Bronchial epithelial cell (primary cell): ENCODE results near the gene MORC3. TPM values are rescaled to one million over a fixed set of nuclear protein-coding genes. Genes with fewer than 3 reads are reported as not detected.

Experiments
- DNase-seq: peaks from one replicate; pipeline ENCODE4 v3.0.0-alpha.2; 2010; ENCODE audit warnings: low read depth
- FAIRE-seq: peaks from 2 replicates; lab custom pipeline; 2011; peaks lifted over from hg19 to GRCh38; lab: Jason Lieb, UNC
- H3K27me3 ChIP-seq: 2 replicates; pipeline ENCODE4 v1.5.1; 2011; ENCODE audit warnings: low read length; ENCODE audit not compliant: control insufficient read depth, insufficient read depth
- H3K36me3 ChIP-seq: 2 replicates; pipeline ENCODE4 v1.5.1; 2011; ENCODE audit warnings: low read length; ENCODE audit not compliant: control insufficient read depth, insufficient read depth
- H3K4me3 ChIP-seq: 2 replicates; pipeline ENCODE4 v1.5.1; 2011; ENCODE audit warnings: mild to moderate bottlenecking, low read depth, low read length, control low read depth
- CTCF ChIP-seq: IDR thresholded peaks from 2 replicates; pipeline ENCODE4 v1.5.1; 2011; ENCODE audit warnings: mild to moderate bottlenecking, moderate library complexity, low read length, control low read depth, inconsistent platforms; ENCODE audit not compliant: insufficient read depth, severe bottlenecking
- total RNA-seq: library from RNA; depleted of rRNA; stranded (reverse); fragments of >200 nt; gene quantifications from 2 replicates; pipeline ENCODE4 v1.2.1, GENCODE V29; 2014

MORC3 gene
- total RNA-seq, 1 donor from 2014 or later: 60.8 TPM

GRCh38 chr21:36347278-36347961 is 27.4 kb downstream of the MORC3 start:
- DNase-seq (no peak), FAIRE-seq (no peak)
- TF ChIP-seq CTCF: no peak
- H3K4me3 ChIP-seq: no peak overlapping the region
- H3K36me3 ChIP-seq: peaks cover 25% of the 10 kb centered on the region
- no peaks in the 10 kb centered on the region for H3K27me3 ChIP-seq

- FAIRE-seq: no peak
- no peak for TF ChIP-seq CTCF
- peak; percentile 47 for DNase-seq
- Histone ChIP-seq H3K4me3 (no peak overlapping the region), H3K27me3 (no peaks in the 10 kb centered on the region), H3K36me3 (peaks cover 27% of the 10 kb centered on the region)
Measured at GRCh38 chr21:36347962-36348328, 27.9 kb downstream of the MORC3 start.

- no peak for TF ChIP-seq CTCF
- H3K27me3 ChIP-seq: no peaks in the 10 kb centered on the region
- H3K36me3 ChIP-seq: peaks cover 30% of the 10 kb centered on the region
- DNase-seq: no peak
- no peak overlapping the region for H3K4me3 ChIP-seq
- FAIRE-seq: no peak
Measured at GRCh38 chr21:36349315-36349714, 29.3 kb downstream of the MORC3 start.

GRCh38 chr21:36350282-36350910 is 30.4 kb downstream of the MORC3 start:
- Histone ChIP-seq H3K36me3 (peaks cover 26% of the 10 kb centered on the region), H3K4me3 (no peak overlapping the region), H3K27me3 (no peaks in the 10 kb centered on the region)
- DNase-seq: no peak
- TF ChIP-seq CTCF: no peak
- FAIRE-seq: no peak

- Histone ChIP-seq H3K4me3 (no peak overlapping the region), H3K27me3 (no peaks in the 10 kb centered on the region), H3K36me3 (peaks cover 16% of the 10 kb centered on the region)
- FAIRE-seq: no peak
- no peak for TF ChIP-seq CTCF
- DNase-seq: no peak
Measured at GRCh38 chr21:36354918-36355680, 35.1 kb downstream of the MORC3 start.
